Measurements from ENCODE around the gene ZNF831. TPM values are rescaled to one million over a fixed set of nuclear protein-coding genes. Genes with fewer than 3 reads are reported as not detected.

The ZNF831 gene
- total RNA-seq, 1 experiment from 2014 or later, result not detected

GRCh38 chr20:59157531-59157930 lies 6.1 kb upstream of the ZNF831 start:
- H3K9ac ChIP-seq (ENCODE audit: low read length), result no peak overlapping the region
- H4K20me1 ChIP-seq (ENCODE audit: insufficient read depth, low read depth, low read length), result no peaks in the 10 kb centered on the region
- no peak overlapping the region for H3K4me2 ChIP-seq (ENCODE audit: low read depth, low read length, poor library complexity, severe bottlenecking)
- H3K4me1 ChIP-seq (ENCODE audit: low read length), result peaks cover 2% of the 10 kb centered on the region; the same call in 1 of the 2 replicates
- no peaks in the 10 kb centered on the region for H3K27me3 ChIP-seq (ENCODE audit: low read length)
- H3K4me3 ChIP-seq (ENCODE audit: low read length), result no peak overlapping the region
- no peak overlapping the region for H2AFZ ChIP-seq (ENCODE audit: low read length)
- H3K9me2 ChIP-seq (replicated peaks; ENCODE audit: insufficient read depth, low read length), result no peaks in the 10 kb centered on the region
- no peaks in the 10 kb centered on the region for H3K79me2 ChIP-seq (ENCODE audit: low read length)
- H3K27ac ChIP-seq (ENCODE audit: low read length), result no peak overlapping the region
- H3K36me3 ChIP-seq (ENCODE audit: insufficient read depth, low read length), result no peaks in the 10 kb centered on the region
- no peaks in the 10 kb centered on the region for H3K9me3 ChIP-seq (ENCODE audit: low read length)
- no peak for DNase-seq

GRCh38 chr20:59157961-59158541 lies 5.6 kb upstream of the ZNF831 start:
- Histone ChIP-seq H4K20me1 (ENCODE audit: insufficient read depth, low read depth, low read length) (no peaks in the 10 kb centered on the region), H3K9me2 (replicated peaks; ENCODE audit: insufficient read depth, low read length) (no peaks in the 10 kb centered on the region), H3K27ac (ENCODE audit: low read length) (no peak overlapping the region), H3K4me2 (ENCODE audit: low read depth, low read length, poor library complexity, severe bottlenecking) (no peak overlapping the region), H3K4me1 (ENCODE audit: low read length) (peaks cover 2% of the 10 kb centered on the region), H3K36me3 (ENCODE audit: insufficient read depth, low read length) (no peaks in the 10 kb centered on the region), H3K4me3 (ENCODE audit: low read length) (no peak overlapping the region), H3K9ac (ENCODE audit: low read length) (no peak overlapping the region), H3K79me2 (ENCODE audit: low read length) (no peaks in the 10 kb centered on the region), H2AFZ (ENCODE audit: low read length) (no peak overlapping the region), H3K27me3 (ENCODE audit: low read length) (no peaks in the 10 kb centered on the region), H3K9me3 (ENCODE audit: low read length) (no peaks in the 10 kb centered on the region)
- DNase-seq, result no peak

DNA sequence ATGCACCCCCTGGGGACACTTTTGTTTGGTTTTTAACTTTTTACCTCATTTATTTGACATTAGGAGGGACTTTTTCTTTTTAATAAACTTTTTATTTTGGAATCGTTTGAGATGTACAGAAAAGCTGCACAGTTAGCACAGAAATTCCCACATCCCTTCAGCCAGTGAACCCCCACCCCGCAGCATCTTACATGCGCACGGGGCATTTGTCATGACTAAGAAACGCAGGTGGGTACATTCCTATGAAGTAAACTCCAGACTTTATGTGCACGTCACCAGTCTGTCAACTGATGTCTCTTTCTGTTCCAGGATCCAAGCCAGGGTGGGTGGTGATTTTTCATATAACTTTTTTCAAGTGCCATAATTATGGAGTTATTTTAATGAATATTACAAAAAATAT lies 4.9 kb upstream of the ZNF831 start:
- H3K27ac ChIP-seq (ENCODE audit: low read length), result no peak overlapping the region

GRCh38 chr20:59159091-59159490 lies 4.5 kb upstream of the ZNF831 start:
- no peaks in the 10 kb centered on the region for H3K9me3 ChIP-seq (ENCODE audit: low read length)
- no peak overlapping the region for H3K27ac ChIP-seq (ENCODE audit: low read length)
- H3K4me3 ChIP-seq (ENCODE audit: low read length), result no peak overlapping the region
- no peaks in the 10 kb centered on the region for H3K36me3 ChIP-seq (ENCODE audit: insufficient read depth, low read length)
- no peaks in the 10 kb centered on the region for H4K20me1 ChIP-seq (ENCODE audit: insufficient read depth, low read depth, low read length)
- H2AFZ ChIP-seq (ENCODE audit: low read length), result no peak overlapping the region
- H3K4me1 ChIP-seq (ENCODE audit: low read length), result peaks cover 13% of the 10 kb centered on the region
- H3K9me2 ChIP-seq (replicated peaks; ENCODE audit: insufficient read depth, low read length), result no peaks in the 10 kb centered on the region
- no peak for DNase-seq
- H3K27me3 ChIP-seq (ENCODE audit: low read length), result no peaks in the 10 kb centered on the region
- H3K9ac ChIP-seq (ENCODE audit: low read length), result no peak overlapping the region
- H3K79me2 ChIP-seq (ENCODE audit: low read length), result no peaks in the 10 kb centered on the region
- no peak overlapping the region for H3K4me2 ChIP-seq (ENCODE audit: low read depth, low read length, poor library complexity, severe bottlenecking)

More for the DNA sequence above, 4.9 kb upstream of the ZNF831 start:
- H2AFZ ChIP-seq (ENCODE audit: low read length), result no peak overlapping the region
- H3K36me3 ChIP-seq (ENCODE audit: insufficient read depth, low read length), result no peaks in the 10 kb centered on the region
- H3K9ac ChIP-seq (ENCODE audit: low read length), result no peak overlapping the region
- no peak overlapping the region for H3K4me2 ChIP-seq (ENCODE audit: low read depth, low read length, poor library complexity, severe bottlenecking)
- no peak for DNase-seq
- peaks cover 8% of the 10 kb centered on the region for H3K4me1 ChIP-seq (ENCODE audit: low read length)
- no peaks in the 10 kb centered on the region for H3K9me2 ChIP-seq (replicated peaks; ENCODE audit: insufficient read depth, low read length)
- no peaks in the 10 kb centered on the region for H3K27me3 ChIP-seq (ENCODE audit: low read length)
- H3K9me3 ChIP-seq (ENCODE audit: low read length), result no peaks in the 10 kb centered on the region
- no peak overlapping the region for H3K4me3 ChIP-seq (ENCODE audit: low read length)
- H4K20me1 ChIP-seq (ENCODE audit: insufficient read depth, low read depth, low read length), result no peaks in the 10 kb centered on the region
- no peaks in the 10 kb centered on the region for H3K79me2 ChIP-seq (ENCODE audit: low read length)

DNA sequence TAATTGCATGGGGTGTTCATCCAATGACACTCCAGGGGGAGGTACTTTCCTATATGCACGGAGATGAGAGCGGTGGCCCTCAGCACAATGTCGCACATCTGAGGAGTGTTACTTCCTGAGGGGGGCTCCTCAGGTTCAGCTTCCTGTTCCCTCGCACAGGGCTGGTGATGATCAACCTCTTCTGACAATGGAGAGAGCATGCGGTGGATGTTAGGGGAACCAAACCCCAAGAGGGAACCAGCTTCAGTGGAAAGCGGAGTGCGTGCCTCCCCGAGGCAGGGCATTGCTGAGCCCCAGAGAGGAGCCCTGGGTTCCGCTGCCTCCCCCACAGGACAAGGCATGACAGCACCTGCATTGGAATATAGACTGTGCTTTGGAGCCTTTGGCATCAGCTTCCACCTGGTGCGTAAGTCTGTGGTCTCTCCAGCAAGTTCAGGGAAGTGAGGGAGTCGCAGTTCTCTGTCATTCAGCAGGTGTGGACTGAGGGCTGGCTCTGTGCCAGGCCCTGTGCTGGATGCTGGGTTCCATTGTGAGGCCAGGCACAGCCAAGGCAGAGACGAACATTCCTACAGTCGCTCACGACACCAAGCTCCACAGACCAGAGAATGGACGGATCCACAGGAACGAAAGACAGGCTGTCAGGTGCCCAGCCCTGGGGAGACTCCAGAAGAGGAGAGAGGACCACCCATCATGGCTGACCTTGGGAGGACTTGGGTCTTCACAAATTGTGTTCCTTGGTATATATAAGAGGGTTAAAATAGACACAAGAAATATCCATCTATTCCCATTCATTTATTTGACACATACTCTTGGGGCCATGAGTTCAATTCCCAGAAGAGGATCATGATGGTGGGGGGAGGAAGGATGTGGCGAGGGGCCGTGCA lies 3.9 kb upstream of the ZNF831 start:
- Histone ChIP-seq H3K4me1 (ENCODE audit: low read length) (peaks cover 13% of the 10 kb centered on the region), H3K79me2 (ENCODE audit: low read length) (no peaks in the 10 kb centered on the region), H2AFZ (ENCODE audit: low read length) (no peak overlapping the region), H3K27me3 (ENCODE audit: low read length) (no peaks in the 10 kb centered on the region), H3K27ac (ENCODE audit: low read length) (no peak overlapping the region), H3K4me2 (ENCODE audit: low read depth, low read length, poor library complexity, severe bottlenecking) (no peak overlapping the region), H3K9me3 (ENCODE audit: low read length) (no peaks in the 10 kb centered on the region), H4K20me1 (ENCODE audit: insufficient read depth, low read depth, low read length) (no peaks in the 10 kb centered on the region), H3K9me2 (replicated peaks; ENCODE audit: insufficient read depth, low read length) (no peaks in the 10 kb centered on the region), H3K36me3 (ENCODE audit: insufficient read depth, low read length) (no peaks in the 10 kb centered on the region), H3K9ac (ENCODE audit: low read length) (no peak overlapping the region), H3K4me3 (ENCODE audit: low read length) (no peak overlapping the region)
- DNase-seq, result no peak

GRCh38 chr20:59160389-59161115 lies 3.1 kb upstream of the ZNF831 start:
- Histone ChIP-seq H3K9ac (ENCODE audit: low read length) (no peak overlapping the region), H3K4me2 (ENCODE audit: low read depth, low read length, poor library complexity, severe bottlenecking) (no peak overlapping the region), H2AFZ (ENCODE audit: low read length) (no peak overlapping the region), H3K36me3 (ENCODE audit: insufficient read depth, low read length) (no peaks in the 10 kb centered on the region), H3K27ac (ENCODE audit: low read length) (no peak overlapping the region), H4K20me1 (ENCODE audit: insufficient read depth, low read depth, low read length) (no peaks in the 10 kb centered on the region), H3K9me3 (ENCODE audit: low read length) (no peaks in the 10 kb centered on the region), H3K79me2 (ENCODE audit: low read length) (no peaks in the 10 kb centered on the region), H3K4me3 (ENCODE audit: low read length) (no peak overlapping the region), H3K9me2 (replicated peaks; ENCODE audit: insufficient read depth, low read length) (no peaks in the 10 kb centered on the region), H3K27me3 (ENCODE audit: low read length) (no peaks in the 10 kb centered on the region), H3K4me1 (ENCODE audit: low read length) (peaks cover 13% of the 10 kb centered on the region)
- DNase-seq, result no peak

DNA sequence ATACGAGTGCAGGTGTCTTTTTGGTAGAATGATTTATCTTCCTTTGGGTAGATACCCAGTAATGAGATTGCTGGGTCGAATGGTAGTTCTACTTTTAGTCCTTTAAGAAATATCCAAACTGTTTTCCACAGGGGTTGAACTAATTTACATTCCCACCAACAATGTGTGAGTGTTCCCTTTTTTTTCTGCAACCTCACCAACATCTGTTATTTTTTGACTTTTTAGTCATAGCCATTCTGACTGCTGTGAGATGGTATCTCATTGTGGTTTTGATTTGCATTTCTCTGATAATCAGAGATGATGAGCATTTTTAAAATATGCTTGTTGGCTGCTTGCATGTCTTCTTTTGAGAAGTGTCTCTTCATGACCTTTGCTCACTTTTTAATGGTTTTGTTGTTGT lies 1.9 kb upstream of the ZNF831 start:
- H3K27ac ChIP-seq (ENCODE audit: low read length), result no peak overlapping the region

More for the DNA sequence above, 1.9 kb upstream of the ZNF831 start:
- Histone ChIP-seq H3K9me3 (ENCODE audit: low read length) (no peaks in the 10 kb centered on the region), H3K9me2 (replicated peaks; ENCODE audit: insufficient read depth, low read length) (no peaks in the 10 kb centered on the region), H3K4me2 (ENCODE audit: low read depth, low read length, poor library complexity, severe bottlenecking) (no peak overlapping the region), H3K27me3 (ENCODE audit: low read length) (no peaks in the 10 kb centered on the region), H2AFZ (ENCODE audit: low read length) (no peak overlapping the region), H3K4me1 (ENCODE audit: low read length) (peaks cover 13% of the 10 kb centered on the region), H3K9ac (ENCODE audit: low read length) (no peak overlapping the region), H4K20me1 (ENCODE audit: insufficient read depth, low read depth, low read length) (no peaks in the 10 kb centered on the region), H3K4me3 (ENCODE audit: low read length) (no peak overlapping the region), H3K36me3 (ENCODE audit: insufficient read depth, low read length) (no peaks in the 10 kb centered on the region), H3K79me2 (ENCODE audit: low read length) (no peaks in the 10 kb centered on the region)
- DNase-seq, result no peak

Data from Karpas-422 (cell line).